CD4-positive, alpha-beta T cell (primary cell): ENCODE data around the gene MCUB. TPM values are rescaled to one million over a fixed set of nuclear protein-coding genes. Genes with fewer than 3 reads are reported as not detected.
A peak's percentile ranks its signal among the peaks of the same experiment; 100 is the strongest.
"Not testable (repeated sequence)": the region's sequence is repeated elsewhere in the genome, so short reads cannot be mapped to it uniquely, and the experiment has no call there.

Experiments
- ATAC-seq: fragments of 200-7000 bp; cut with Tn5 transposase; one replicate; pipeline ENCODE4 v1.10.0; 2022; ENCODE audit warnings: mild to moderate bottlenecking; ENCODE audit not compliant: poor library complexity
- CTCF ChIA-PET: fragments of 350-600 bp; sonication (Branson Sonifier 250); formaldehyde crosslinking; loops from one replicate; lab custom pipeline; 2021; ENCODE audit warnings: antibody characterized with exemption, inconsistent platforms; lab: Charles Lee
- POLR2A ChIA-PET: fragments of 350-600 bp; sonication (Branson Sonifier 250); formaldehyde crosslinking; loops from one replicate; lab custom pipeline; 2021; ENCODE audit warnings: antibody characterized with exemption, inconsistent platforms; lab: Charles Lee
- DNase-seq, 14 experiments: peaks; one replicate each; pipeline ENCODE4 v3.0.0-alpha.2; 2013 to 2020; ENCODE audit warnings: mixed read lengths in 2 of 14
- H3K27ac ChIP-seq, 2 donors: one replicate each; pipeline versions ENCODE4 v1.5.1 to v1.7.0; 2013; ENCODE audit warnings: low read length in 2 of 2, low read depth in 1 of 2, mild to moderate bottlenecking in 1 of 2
- H3K27me3 ChIP-seq, 2 experiments: 1 replicate in 1 of 2; 2 replicates in 1 of 2; pipeline versions ENCODE4 v1.6.1 to v1.7.0; 2013; ENCODE audit warnings: low read length in 2 of 2, control low read depth in 1 of 2, mild to moderate bottlenecking in 1 of 2, moderate library complexity in 1 of 2; ENCODE audit not compliant: insufficient read depth in 2 of 2, control insufficient read depth in 1 of 2
- H3K36me3 ChIP-seq: one replicate; pipeline ENCODE4 v1.6.1; 2013; ENCODE audit warnings: low read length, control low read depth; ENCODE audit not compliant: insufficient read depth
- H3K4me1 ChIP-seq: one replicate; pipeline ENCODE4 v1.6.1; 2013; ENCODE audit warnings: low read length, control low read depth; ENCODE audit not compliant: insufficient read depth
- H3K4me3 ChIP-seq: one replicate; pipeline ENCODE4 v1.5.1; 2013; ENCODE audit warnings: mild to moderate bottlenecking, low read length, moderate library complexity
- H3K9me3 ChIP-seq, 2 experiments: 1 replicate in 1 of 2; 2 replicates in 1 of 2; pipeline versions ENCODE4 v1.6.1 to v1.7.0; 2013; ENCODE audit warnings: low read length in 2 of 2, mild to moderate bottlenecking in 2 of 2, control low read depth in 1 of 2, moderate library complexity in 1 of 2; ENCODE audit not compliant: control insufficient read depth in 1 of 2, insufficient read depth in 1 of 2
- H3K27ac Mint-ChIP-seq: one replicate; pipeline ENCODE4 v1.8.0; 2020; ENCODE audit warnings: mixed read lengths
- H3K27me3 Mint-ChIP-seq: one replicate; pipeline ENCODE4 v1.8.0; 2021; ENCODE audit warnings: mixed read lengths
- H3K36me3 Mint-ChIP-seq: one replicate; pipeline ENCODE4 v1.8.0; 2021; ENCODE audit warnings: low read depth, mixed read lengths
- H3K4me1 Mint-ChIP-seq: one replicate; pipeline ENCODE4 v1.8.0; 2021; ENCODE audit warnings: low read depth, mixed read lengths
- H3K4me3 Mint-ChIP-seq: one replicate; pipeline ENCODE4 v1.8.0; 2020; ENCODE audit warnings: mild to moderate bottlenecking, mixed read lengths
- H3K9me3 Mint-ChIP-seq: one replicate; pipeline ENCODE4 v1.8.0; 2020; ENCODE audit warnings: mixed read lengths
- intact Hi-C, 2 experiments: fragments of 100-400 bp; cut with DNase I in 1 of 2; cut with micrococcal nuclease in 1 of 2; formaldehyde crosslinking; loops; one replicate each; pipeline versions ENCODE4 v1.15.1 to v1.9.0; 2023 to 2025; cut with DNase I, micrococcal nuclease
- total RNA-seq, 174 experiments: library from RNA in 2 of 174; stranded (reverse) in 2 of 174; gene quantifications; one replicate each; pipeline ENCODE4 v1.2.3 and lab custom pipeline; 2021 to 2026
- TF ChIP-seq, protein P1 (sequence below): fragments of 200-600 bp; IDR thresholded peaks from one replicate; pipeline ENCODE4 v1.8.0; 2022; ENCODE audit warnings: antibody characterized with exemption, mild to moderate bottlenecking

MCUB gene
- total RNA-seq, 2 experiments from 2014 or later: 98.1 to 108 TPM

DNA sequence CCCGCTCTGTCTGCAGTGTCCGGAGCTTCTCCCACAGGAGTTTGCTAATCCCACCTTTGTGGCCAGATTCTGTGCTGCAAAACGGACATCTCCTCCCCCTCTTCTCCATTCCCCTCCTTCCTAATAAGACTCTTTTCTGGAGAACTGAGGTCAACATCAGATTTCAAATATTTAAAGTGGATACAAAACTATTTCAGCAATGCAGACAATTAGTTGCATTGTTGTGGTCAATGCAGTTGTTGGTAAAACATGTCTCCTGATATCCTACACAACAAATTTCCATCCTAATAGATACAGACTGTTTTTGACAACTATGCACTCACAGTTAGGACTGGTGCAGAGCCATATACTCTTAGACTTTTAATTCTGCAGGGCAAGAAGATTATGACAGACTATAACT lies 5.1 kb upstream of the MCUB start:
- ATAC-seq (no peak), DNase-seq (no peak)
- H3K36me3 ChIP-seq: no peaks in the 10 kb centered on the region
- POLR2A ChIA-PET: interaction anchor here (1.1 kb wide), 1 partner anchor 94 kb away, joined by 4 read pairs; no protein-coding TSS in a partner anchor
- H3K4me1 ChIP-seq: peaks cover 12% of the 10 kb centered on the region
- TF ChIP-seq, protein P1, sequence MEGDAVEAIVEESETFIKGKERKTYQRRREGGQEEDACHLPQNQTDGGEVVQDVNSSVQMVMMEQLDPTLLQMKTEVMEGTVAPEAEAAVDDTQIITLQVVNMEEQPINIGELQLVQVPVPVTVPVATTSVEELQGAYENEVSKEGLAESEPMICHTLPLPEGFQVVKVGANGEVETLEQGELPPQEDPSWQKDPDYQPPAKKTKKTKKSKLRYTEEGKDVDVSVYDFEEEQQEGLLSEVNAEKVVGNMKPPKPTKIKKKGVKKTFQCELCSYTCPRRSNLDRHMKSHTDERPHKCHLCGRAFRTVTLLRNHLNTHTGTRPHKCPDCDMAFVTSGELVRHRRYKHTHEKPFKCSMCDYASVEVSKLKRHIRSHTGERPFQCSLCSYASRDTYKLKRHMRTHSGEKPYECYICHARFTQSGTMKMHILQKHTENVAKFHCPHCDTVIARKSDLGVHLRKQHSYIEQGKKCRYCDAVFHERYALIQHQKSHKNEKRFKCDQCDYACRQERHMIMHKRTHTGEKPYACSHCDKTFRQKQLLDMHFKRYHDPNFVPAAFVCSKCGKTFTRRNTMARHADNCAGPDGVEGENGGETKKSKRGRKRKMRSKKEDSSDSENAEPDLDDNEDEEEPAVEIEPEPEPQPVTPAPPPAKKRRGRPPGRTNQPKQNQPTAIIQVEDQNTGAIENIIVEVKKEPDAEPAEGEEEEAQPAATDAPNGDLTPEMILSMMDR: no peak
- H3K4me3 ChIP-seq: no peak overlapping the region
- H3K4me3 Mint-ChIP-seq: no peak overlapping the region
- H3K4me1 Mint-ChIP-seq: peaks cover 38% of the 10 kb centered on the region
- H3K27ac Mint-ChIP-seq: peak overlapping the region; percentile 74
- no peak overlapping the region for H3K27ac ChIP-seq
- H3K27me3 ChIP-seq: no peaks in the 10 kb centered on the region
- intact Hi-C loops: no loop called here
- peaks cover 19% of the 10 kb centered on the region for H3K36me3 Mint-ChIP-seq
- H3K27me3 Mint-ChIP-seq: no peaks in the 10 kb centered on the region
- H3K9me3 ChIP-seq: peaks cover 0 to 13% of the 10 kb centered on the region in 2 experiments
- CTCF ChIA-PET: no interaction called here
- H3K9me3 Mint-ChIP-seq: no peaks in the 10 kb centered on the region

DNA sequence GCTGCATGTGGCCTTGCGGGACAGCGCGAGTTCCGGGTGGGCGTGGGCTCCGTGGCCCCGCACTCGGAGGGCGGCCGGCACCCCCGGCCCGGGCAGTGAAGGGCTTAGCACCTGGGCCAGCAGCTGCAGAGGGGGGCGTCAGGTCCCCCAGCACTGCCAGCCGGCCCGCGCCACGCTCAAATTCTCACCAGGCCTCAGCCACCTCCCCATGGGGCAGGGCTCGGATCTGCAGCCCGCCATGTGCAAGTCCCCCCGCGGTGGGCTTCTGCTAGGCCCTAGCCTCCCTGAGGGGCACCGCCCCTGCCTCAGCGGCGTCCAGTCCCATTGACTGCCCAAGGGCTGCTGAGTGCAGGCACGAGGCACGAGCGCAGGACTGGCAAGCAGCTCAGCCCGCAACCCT lies 2.6 kb upstream of the MCUB start:
- intact Hi-C loops: no loop called here

DNA sequence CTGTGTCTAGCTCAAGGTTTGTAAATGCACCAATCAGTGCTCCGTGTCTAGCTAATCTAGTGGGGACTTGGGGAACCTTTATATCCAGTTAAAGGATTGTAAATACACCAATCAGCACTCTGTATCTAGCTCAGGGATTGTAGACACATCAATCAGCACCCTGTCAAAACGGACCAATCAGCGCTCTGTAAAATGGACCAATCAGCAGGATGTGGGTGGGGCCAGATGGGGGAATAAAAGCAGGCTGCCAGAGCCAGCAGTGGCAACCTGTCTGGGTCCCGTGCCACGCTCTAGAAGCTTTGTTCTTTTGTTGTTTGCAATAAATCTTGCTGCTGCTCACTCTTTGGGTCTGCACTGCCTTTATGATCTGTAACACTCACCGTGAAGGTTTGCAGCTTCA lies 2.0 kb upstream of the MCUB start:
- not testable (repeated sequence) for H3K27me3 Mint-ChIP-seq, H3K9me3 Mint-ChIP-seq, H3K36me3 ChIP-seq, H3K4me3 ChIP-seq, ATAC-seq, H3K27ac ChIP-seq, H3K27me3 ChIP-seq
- peaks cover 39% of the 10 kb centered on the region for H3K36me3 Mint-ChIP-seq
- POLR2A ChIA-PET: interaction anchor here (0.7 to 5.1 kb wide), 8 partner anchors 9 to 144 kb away, joined by 3 to 108 read pairs (median 22); partner anchors contain the start of genes CASP6 and SEC24B
- DNase-seq: peak in 3 of 14 experiments; percentile 12 to 32 (median 27)
- H3K4me1 Mint-ChIP-seq: peaks cover 54% of the 10 kb centered on the region
- H3K4me1 ChIP-seq: peaks cover 32% of the 10 kb centered on the region
- peak overlapping the region; percentile 76 for H3K4me3 Mint-ChIP-seq
- intact Hi-C loops: loop anchor here in 1 of 2 experiments (2.0 kb wide), 1 partner anchor 257 kb away; the partner anchor contains the start of gene GAR1
- peaks cover 0 to 13% of the 10 kb centered on the region in 2 experiments for H3K9me3 ChIP-seq
- H3K27ac Mint-ChIP-seq: peak overlapping the region; percentile 93
- CTCF ChIA-PET: interaction anchor here (1.6 to 4.3 kb wide), 2 partner anchors 16 to 125 kb away, joined by 4 to 19 read pairs; partner anchors contain the start of gene SEC24B

More for the DNA sequence above, 2.6 kb upstream of the MCUB start:
- H3K36me3 ChIP-seq: no peaks in the 10 kb centered on the region
- H3K27me3 ChIP-seq: no peaks in the 10 kb centered on the region
- H3K9me3 ChIP-seq: peaks cover 0 to 13% of the 10 kb centered on the region in 2 experiments
- DNase-seq (peak in 1 of 14 experiments; percentile 26), ATAC-seq (no peak)
- H3K9me3 Mint-ChIP-seq: no peaks in the 10 kb centered on the region
- H3K27ac Mint-ChIP-seq: peak overlapping the region; percentile 93
- no peak overlapping the region for H3K27ac ChIP-seq
- H3K27me3 Mint-ChIP-seq: no peaks in the 10 kb centered on the region
- H3K4me1 Mint-ChIP-seq: peaks cover 47% of the 10 kb centered on the region
- H3K4me1 ChIP-seq: peaks cover 25% of the 10 kb centered on the region
- TF ChIP-seq, protein P1: no peak
- POLR2A ChIA-PET: interaction anchor here (1.1 to 5.1 kb wide), 2 partner anchors 101 to 125 kb away, joined by 3 to 48 read pairs; partner anchors contain the start of gene SEC24B
- CTCF ChIA-PET: interaction anchor here (1.6 to 4.3 kb wide), 2 partner anchors 17 to 124 kb away, joined by 4 to 19 read pairs; partner anchors contain the start of gene SEC24B
- H3K4me3 Mint-ChIP-seq: no peak overlapping the region
- H3K4me3 ChIP-seq: no peak overlapping the region
- peaks cover 33% of the 10 kb centered on the region for H3K36me3 Mint-ChIP-seq
